Jurkat, Clone E6-1 (cell line): ENCODE results near the gene CAMK4.

ENCODE experiments used
- DNase-seq: peaks from one replicate; pipeline ENCODE4 v3.0.0-alpha.2; 2011; ENCODE audit warnings: low read depth, low spot score
- H3K4me3 ChIP-seq: 2 replicates; pipeline ENCODE4 v1.5.1; 2011; ENCODE audit warnings: mild to moderate bottlenecking, low read length, control low read depth, moderate library complexity

Gene CAMK4

DNA sequence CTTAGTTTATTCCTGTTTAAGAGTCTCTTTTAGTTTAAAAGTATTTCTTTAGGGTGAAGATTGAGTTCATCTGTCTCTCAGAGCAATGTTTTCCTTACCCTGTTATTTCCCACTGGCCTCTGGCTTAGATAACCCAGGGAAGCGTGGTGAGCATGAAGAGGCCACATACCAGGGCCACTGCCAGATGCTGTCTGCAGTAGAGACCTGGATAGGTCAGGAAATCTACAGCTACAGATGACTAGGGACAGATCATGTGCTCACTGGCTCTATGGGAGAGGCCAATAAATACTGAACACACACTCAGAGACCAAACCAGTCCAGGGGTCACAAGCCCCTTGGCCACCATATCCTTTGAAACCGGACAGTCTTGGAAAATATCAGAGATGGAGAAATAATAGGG lies 136.0 kb downstream of the CAMK4 start:
- H3K4me3 ChIP-seq = no peak overlapping the region
- no peak for DNase-seq

DNA sequence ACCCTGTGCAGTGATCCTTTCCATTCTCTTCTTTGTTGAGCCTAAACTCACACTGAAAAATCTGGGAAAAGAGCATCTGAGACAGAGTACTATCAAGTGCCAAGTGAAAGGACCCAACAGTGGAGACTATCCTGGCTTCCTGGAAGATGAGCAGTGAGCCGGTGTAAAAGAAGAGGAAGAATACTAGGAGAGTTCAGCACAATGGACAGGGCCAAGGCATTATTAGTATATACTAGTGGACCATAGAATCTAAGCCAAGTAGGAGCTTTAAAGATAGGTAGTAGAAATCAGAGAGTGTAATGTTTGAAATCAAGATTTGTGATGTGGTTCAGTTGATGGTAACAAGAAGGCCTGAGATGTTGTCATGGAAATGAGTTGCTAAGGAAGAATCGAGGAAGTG lies 140.8 kb downstream of the CAMK4 start:
- peak; percentile 73 for DNase-seq
- no peak overlapping the region for H3K4me3 ChIP-seq

- DNase-seq = no peak
- no peak overlapping the region for H3K4me3 ChIP-seq
Observed at GRCh38 chr5:111366388-111366787, 142.2 kb downstream of the CAMK4 start.

DNA sequence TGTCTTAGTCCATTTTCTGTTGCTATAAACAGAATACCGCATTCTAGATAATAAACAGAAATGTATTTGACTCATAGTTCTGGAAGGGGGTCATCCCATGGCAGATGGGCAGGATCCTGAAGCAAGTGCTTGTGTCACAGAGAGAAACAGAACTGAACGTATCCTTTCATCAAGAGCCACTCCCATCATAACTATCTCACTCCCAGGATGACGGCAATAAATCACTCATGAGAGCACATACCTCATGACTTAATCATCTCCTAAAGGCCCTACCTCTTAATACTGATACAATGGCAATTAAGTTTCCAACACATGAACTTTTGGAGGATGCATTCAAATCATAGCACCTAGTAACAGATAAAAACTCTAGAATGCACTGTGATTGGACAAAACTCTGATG lies 142.9 kb downstream of the CAMK4 start:
- DNase-seq = no peak
- no peak overlapping the region for H3K4me3 ChIP-seq

GRCh38 chr5:111372799-111373198 lies 148.6 kb downstream of the CAMK4 start:
- H3K4me3 ChIP-seq = no peak overlapping the region
- no peak for DNase-seq

GRCh38 chr5:111374380-111374779 lies 150.2 kb downstream of the CAMK4 start:
- no peak for DNase-seq
- no peak overlapping the region for H3K4me3 ChIP-seq

DNA sequence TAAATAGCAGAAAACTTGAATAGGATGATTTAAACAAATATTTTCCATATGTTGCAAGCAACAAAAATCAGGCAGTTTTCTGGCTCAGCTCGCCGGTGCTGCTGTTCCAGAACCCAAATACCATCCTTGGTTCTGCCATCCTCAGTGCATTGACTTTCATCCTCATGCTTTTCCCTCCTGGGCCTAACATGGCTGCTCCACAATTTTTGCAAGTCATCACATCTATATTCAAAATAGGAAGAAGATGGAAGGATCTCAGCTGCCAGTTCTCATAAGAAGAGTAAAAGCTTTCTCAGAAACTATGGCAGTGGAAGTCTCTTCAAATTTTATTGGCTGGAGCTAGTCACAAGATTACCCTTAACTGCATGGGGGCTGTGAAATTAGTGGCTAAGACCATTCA lies 151.5 kb downstream of the CAMK4 start:
- no peak for DNase-seq
- H3K4me3 ChIP-seq = no peak overlapping the region

GRCh38 chr5:111377306-111377705 lies 153.1 kb downstream of the CAMK4 start:
- H3K4me3 ChIP-seq = no peak overlapping the region
- no peak for DNase-seq

DNA sequence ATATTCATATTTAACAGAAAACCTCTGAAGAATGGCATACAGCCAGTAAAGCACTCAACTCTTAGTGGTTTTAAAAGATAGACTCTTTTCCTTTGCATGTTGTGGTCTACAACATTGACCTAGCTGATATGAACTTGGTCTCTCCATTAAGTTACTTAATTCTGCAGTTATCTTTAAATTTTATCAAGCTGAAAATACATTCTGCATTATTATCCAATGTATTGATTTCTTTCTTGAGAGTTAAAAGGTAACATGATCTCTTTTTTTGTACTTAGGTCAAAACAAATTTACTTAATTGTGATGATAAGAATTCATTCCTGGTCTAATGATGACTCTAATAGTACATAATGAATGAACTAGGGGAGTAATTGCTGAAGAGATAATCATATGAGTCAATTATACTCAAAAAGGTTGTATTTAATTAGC lies 155.2 kb downstream of the CAMK4 start:
- DNase-seq = peak; percentile 45

GRCh38 chr5:111383288-111383970 lies 159.2 kb downstream of the CAMK4 start:
- no peak for DNase-seq
- H3K4me3 ChIP-seq = no peak overlapping the region

More for the DNA sequence above, 155.2 kb downstream of the CAMK4 start:
- H3K4me3 ChIP-seq = no peak overlapping the region

DNA sequence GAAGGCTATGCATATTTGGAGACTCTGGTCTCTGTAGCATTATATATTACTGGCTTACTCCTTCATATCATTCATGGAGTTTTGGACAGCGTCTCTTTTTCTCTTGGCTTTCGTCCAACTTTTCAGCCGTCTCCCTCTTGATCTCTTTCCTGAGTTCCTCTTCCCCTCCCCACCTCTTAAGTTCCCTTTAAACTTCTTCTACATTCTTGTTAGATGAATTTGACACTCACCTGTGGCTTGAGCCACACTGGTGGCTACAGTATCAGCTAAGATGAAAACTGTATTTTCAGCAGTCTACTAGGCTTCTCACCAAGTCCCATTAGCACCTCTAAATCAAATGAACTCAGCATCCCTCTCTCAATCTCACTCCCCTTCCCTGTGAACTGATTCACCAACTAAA lies 160.0 kb downstream of the CAMK4 start:
- H3K4me3 ChIP-seq = no peak overlapping the region
- no peak for DNase-seq

DNA sequence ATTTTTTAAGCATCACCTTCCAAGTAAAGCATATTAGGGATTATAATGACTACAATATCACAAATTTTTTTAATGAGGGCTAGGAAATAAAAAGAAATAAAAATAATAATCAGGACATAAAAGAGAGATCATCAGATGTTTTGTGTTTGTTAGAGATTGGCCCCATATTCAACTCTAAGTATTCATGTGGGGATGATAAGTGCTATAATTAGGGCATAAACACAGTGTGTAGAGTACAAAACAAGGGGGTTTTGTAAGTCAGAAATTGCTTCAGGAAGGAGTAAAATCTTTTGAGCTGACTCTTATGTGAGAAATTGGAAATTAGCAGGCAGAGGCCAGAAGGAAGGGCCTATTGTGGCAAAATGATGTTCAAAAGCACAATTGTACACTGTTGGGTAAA lies 160.9 kb downstream of the CAMK4 start:
- no peak for DNase-seq
- H3K4me3 ChIP-seq = no peak overlapping the region

GRCh38 chr5:111385970-111386831 lies 162.0 kb downstream of the CAMK4 start:
- H3K4me3 ChIP-seq = no peak overlapping the region
- DNase-seq = peak; percentile 54

DNA sequence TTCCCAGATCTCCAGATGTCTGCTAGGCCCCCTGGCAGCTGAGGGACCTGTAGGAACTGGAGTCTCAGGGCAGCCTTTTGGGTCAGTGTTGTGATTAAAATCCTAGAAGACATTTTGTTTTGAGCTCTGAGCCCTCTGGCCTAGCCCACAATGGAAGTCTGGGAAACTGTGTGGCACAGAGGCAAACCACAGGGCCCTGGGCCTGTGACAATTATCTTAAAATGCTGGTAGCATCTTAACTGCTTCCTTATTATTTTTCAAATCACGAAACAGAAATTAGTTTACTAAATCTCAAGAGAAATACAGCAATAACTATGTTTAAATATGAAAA lies 162.6 kb downstream of the CAMK4 start:
- no peak overlapping the region for H3K4me3 ChIP-seq
- no peak for DNase-seq

DNA sequence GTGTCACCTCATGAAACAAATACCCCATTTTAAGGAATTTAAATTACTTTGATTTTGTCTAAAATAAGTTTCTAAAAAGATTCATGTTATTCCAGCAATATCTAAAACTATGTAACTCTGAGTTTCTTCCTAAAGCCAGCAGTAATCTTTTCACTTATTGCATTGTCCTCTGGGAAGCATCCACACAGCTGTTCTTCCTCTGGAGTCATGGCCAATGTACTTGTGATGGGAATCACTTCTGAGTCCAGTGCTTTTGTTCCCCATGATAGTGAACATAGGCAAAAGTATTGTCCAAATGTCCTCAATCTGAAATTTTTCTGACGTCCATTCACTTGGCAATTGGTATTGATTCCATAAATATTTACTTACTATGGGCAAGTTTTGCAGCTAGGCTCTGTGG lies 163.2 kb downstream of the CAMK4 start:
- DNase-seq = no peak
- H3K4me3 ChIP-seq = no peak overlapping the region

- DNase-seq = no peak
- H3K4me3 ChIP-seq = no peak overlapping the region
Observed at GRCh38 chr5:111389390-111390082, 165.4 kb downstream of the CAMK4 start.

DNA sequence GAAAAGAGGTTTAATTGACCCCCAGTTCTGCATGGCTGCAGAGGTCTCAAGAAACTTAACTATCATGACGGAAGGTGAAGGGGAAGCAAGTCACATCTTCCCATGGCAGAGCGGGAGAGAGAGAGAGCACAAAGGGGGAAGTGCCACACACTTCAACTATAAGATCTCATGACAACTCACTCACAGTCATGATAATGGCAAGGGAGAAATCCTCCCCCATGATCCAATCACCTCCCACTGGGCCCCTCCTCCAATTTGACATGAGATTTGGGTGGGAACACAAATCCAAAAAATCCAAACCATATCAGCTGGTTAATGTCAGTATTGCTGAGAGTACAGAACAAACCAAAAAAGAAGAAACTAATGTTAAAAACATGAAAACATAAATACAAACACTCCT lies 168.0 kb downstream of the CAMK4 start:
- DNase-seq = no peak
- no peak overlapping the region for H3K4me3 ChIP-seq

GRCh38 chr5:111394586-111394985 lies 170.4 kb downstream of the CAMK4 start:
- no peak for DNase-seq
- H3K4me3 ChIP-seq = no peak overlapping the region

DNA sequence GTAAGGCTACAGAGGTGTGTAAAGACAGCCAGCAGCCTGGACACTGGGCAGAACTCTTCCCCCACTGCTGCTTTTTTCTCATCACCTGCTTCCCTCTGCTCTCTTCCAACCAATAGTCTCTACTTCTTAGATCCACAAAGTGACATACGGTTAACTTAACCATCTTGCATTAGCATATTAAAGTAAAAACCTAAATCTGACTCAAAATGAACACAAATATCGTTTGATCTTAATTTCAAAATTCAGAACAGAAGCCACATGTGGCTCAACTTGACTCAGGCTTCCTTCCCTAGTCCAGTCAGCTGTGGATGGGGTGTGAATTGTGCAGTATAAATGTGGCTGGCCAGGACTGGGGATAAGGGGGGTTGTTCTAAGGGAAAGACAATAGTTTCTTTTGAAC lies 173.8 kb downstream of the CAMK4 start:
- no peak for DNase-seq
- no peak overlapping the region for H3K4me3 ChIP-seq

DNA sequence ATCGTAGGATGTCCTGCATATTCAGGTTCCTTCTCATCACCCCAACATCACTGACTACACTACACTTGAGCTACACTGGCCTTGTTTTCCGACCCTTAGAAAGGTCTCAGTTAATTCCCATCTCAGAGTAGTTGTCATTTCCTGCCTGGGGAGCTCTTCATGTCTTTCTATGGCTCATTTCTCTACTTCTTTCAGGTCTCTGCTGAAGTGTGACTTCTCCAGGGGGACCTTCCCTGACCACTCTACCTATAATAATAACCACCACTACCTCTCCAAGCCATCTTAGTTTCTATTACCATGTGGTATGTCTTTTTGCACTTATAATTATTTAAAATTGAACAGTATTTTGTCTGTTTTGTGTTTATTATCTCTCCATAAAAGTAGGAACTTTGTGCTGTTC lies 174.9 kb downstream of the CAMK4 start:
- DNase-seq = no peak
- no peak overlapping the region for H3K4me3 ChIP-seq
